Fibroblast of lung (primary cell): Measurements from ENCODE around the gene TUFT1. TPM values are rescaled to one million over a fixed set of nuclear protein-coding genes. Genes with fewer than 3 reads are reported as not detected.

Experiments
- DNase-seq, 2 donors: peaks; one replicate each; pipeline versions ENCODE4 v3.0.0 to v3.0.0-alpha.2; 2010; ENCODE audit warnings: low read depth in 2 of 2
- H2AFZ ChIP-seq: 2 replicates; pipeline ENCODE4 v1.5.1; 2012; ENCODE audit warnings: low read length, control low read depth, inconsistent platforms
- H3K27ac ChIP-seq: 2 replicates; pipeline ENCODE4 v1.5.1; 2011; ENCODE audit warnings: low read length, control low read depth; ENCODE audit not compliant: insufficient read depth
- H3K27me3 ChIP-seq: 2 replicates; pipeline ENCODE4 v1.5.1; 2011; ENCODE audit warnings: mild to moderate bottlenecking, low read length; ENCODE audit not compliant: control insufficient read depth, insufficient read depth
- H3K36me3 ChIP-seq: 2 replicates; pipeline ENCODE4 v1.5.1; 2011; ENCODE audit warnings: low read length; ENCODE audit not compliant: control insufficient read depth, insufficient read depth
- H3K4me1 ChIP-seq: 2 replicates; pipeline ENCODE4 v1.5.1; 2011; ENCODE audit warnings: low read length; ENCODE audit not compliant: control insufficient read depth, insufficient read depth; ENCODE audit errors: extremely low read depth
- H3K4me2 ChIP-seq: 2 replicates; pipeline ENCODE4 v1.5.1; 2011; ENCODE audit warnings: low read length, control low read depth; ENCODE audit not compliant: insufficient read depth; ENCODE audit errors: extremely low read depth
- H3K4me3 ChIP-seq, 4 experiments: fragments of 200-600 bp in 1 of 4; sonication (generic) in 1 of 4; replicated peaks in 1 of 4; 2 replicates each; pipeline ENCODE4 v1.5.1; 2011 to 2016; ENCODE audit warnings: low read length in 4 of 4, low read depth in 3 of 4, mild to moderate bottlenecking in 3 of 4, control low read depth in 2 of 4, inconsistent platforms in 1 of 4, mixed read lengths in 1 of 4; ENCODE audit not compliant: insufficient read depth in 1 of 4; ENCODE audit errors: control extremely low read depth in 1 of 4
- H3K79me2 ChIP-seq: 2 replicates; pipeline ENCODE4 v1.5.1; 2012; ENCODE audit warnings: mild to moderate bottlenecking, low read length, inconsistent platforms; ENCODE audit not compliant: control insufficient read depth, insufficient read depth
- H3K9ac ChIP-seq: 2 replicates; pipeline ENCODE4 v1.5.1; 2011; ENCODE audit warnings: mild to moderate bottlenecking, low read length, control low read depth; ENCODE audit not compliant: insufficient read depth
- H3K9me3 ChIP-seq: 2 replicates; pipeline ENCODE4 v1.5.1; 2012; ENCODE audit warnings: low read depth, low read length; ENCODE audit not compliant: control insufficient read depth, insufficient read depth
- H4K20me1 ChIP-seq: 2 replicates; pipeline ENCODE4 v1.5.1; 2011; ENCODE audit warnings: low read length; ENCODE audit not compliant: control insufficient read depth, insufficient read depth; ENCODE audit errors: extremely low read depth
- EZH2 ChIP-seq: IDR thresholded peaks from 2 replicates; pipeline ENCODE4 v1.5.1; 2012; ENCODE audit warnings: low read length, control low read depth, mild to moderate bottlenecking; ENCODE audit errors: missing control alignments
- polyA plus RNA-seq, 2 donors: library from polyadenylated mRNA; depleted of rRNA in 1 of 2; stranded (reverse) in 1 of 2; unstranded in 1 of 2; fragments of >200 nt; gene quantifications; 2 replicates each; pipeline ENCODE4 v1.2.1, GENCODE V29; 2011 to 2012; ENCODE audit warnings: missing spikeins in 1 of 2
- total RNA-seq: library from RNA; depleted of rRNA; stranded (reverse); fragments of >200 nt; gene quantifications from 2 replicates; pipeline ENCODE4 v1.2.1, GENCODE V29; 2014
- TF ChIP-seq, protein P1 (sequence below), 2 donors: IDR thresholded peaks in 1 of 2; conservative IDR thresholded peaks in 1 of 2; 1 replicate in 1 of 2; 2 replicates in 1 of 2; pipeline ENCODE4 v1.5.1; 2011 to 2012; ENCODE audit warnings: low read length in 2 of 2, control low read depth in 1 of 2, inconsistent platforms in 1 of 2, low read depth in 1 of 2, mild to moderate bottlenecking in 1 of 2

TUFT1 gene
- total and polyA plus RNA-seq, 2 donors (not counting 1 experiment from before 2014, with no cell fraction given) = 18.2 to 24.7 TPM

- Histone ChIP-seq H3K4me1 (no peaks in the 10 kb centered on the region), H3K9me3 (no peaks in the 10 kb centered on the region), H3K4me3 (no peak overlapping the region), H3K27ac (no peak overlapping the region), H3K4me2 (no peak overlapping the region), H2AFZ (no peak overlapping the region), H3K79me2 (no peaks in the 10 kb centered on the region), H4K20me1 (no peaks in the 10 kb centered on the region), H3K27me3 (no peaks in the 10 kb centered on the region), H3K9ac (no peak overlapping the region), H3K36me3 (no peaks in the 10 kb centered on the region)
- TF ChIP-seq, protein P1, sequence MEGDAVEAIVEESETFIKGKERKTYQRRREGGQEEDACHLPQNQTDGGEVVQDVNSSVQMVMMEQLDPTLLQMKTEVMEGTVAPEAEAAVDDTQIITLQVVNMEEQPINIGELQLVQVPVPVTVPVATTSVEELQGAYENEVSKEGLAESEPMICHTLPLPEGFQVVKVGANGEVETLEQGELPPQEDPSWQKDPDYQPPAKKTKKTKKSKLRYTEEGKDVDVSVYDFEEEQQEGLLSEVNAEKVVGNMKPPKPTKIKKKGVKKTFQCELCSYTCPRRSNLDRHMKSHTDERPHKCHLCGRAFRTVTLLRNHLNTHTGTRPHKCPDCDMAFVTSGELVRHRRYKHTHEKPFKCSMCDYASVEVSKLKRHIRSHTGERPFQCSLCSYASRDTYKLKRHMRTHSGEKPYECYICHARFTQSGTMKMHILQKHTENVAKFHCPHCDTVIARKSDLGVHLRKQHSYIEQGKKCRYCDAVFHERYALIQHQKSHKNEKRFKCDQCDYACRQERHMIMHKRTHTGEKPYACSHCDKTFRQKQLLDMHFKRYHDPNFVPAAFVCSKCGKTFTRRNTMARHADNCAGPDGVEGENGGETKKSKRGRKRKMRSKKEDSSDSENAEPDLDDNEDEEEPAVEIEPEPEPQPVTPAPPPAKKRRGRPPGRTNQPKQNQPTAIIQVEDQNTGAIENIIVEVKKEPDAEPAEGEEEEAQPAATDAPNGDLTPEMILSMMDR (conservative IDR thresholded peaks at IDR 0.05 in 1 of 2, IDR thresholded peaks at IDR 0.05 in 1 of 2; ENCODE audit: low read depth in 1 of 2, low read length in 2 of 2) = no peak
- TF ChIP-seq EZH2 = no peak
- no peak for DNase-seq
These were observed 15.9 kb downstream of the TUFT1 start for GRCh38 chr1:151556052-151556451.

DNA sequence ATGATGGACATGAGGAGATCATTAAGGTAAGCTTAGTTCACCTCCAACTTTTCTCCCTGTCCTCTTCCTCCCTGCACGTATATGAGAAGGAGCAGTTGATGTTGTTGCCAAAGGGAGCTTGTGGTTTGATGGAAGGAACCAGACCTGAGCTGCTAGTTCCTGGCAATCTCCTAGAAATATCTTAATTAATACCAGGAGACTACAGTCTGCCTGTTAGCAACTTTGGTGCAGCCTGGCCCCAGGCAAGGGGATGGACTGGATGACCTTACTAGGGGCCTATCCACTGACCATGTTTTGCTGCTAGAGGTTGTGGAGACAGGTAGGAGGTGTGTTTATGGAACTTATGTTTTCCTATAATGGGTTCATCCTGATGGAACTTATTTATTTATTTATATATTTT is 22.6 kb downstream of the TUFT1 start:
- no peak overlapping the region for H3K27ac ChIP-seq
- H4K20me1 ChIP-seq = no peaks in the 10 kb centered on the region
- no peaks in the 10 kb centered on the region for H3K27me3 ChIP-seq
- no peaks in the 10 kb centered on the region for H3K36me3 ChIP-seq
- no peak overlapping the region for H3K4me3 ChIP-seq
- no peaks in the 10 kb centered on the region for H3K9me3 ChIP-seq
- no peak for DNase-seq
- no peak overlapping the region for H2AFZ ChIP-seq
- TF ChIP-seq, protein P1 (conservative IDR thresholded peaks at IDR 0.05 in 1 of 2, IDR thresholded peaks at IDR 0.05 in 1 of 2; ENCODE audit: low read depth in 1 of 2, low read length in 2 of 2) = no peak
- no peak for TF ChIP-seq EZH2
- no peaks in the 10 kb centered on the region for H3K4me1 ChIP-seq
- H3K4me2 ChIP-seq = no peak overlapping the region
- no peaks in the 10 kb centered on the region for H3K79me2 ChIP-seq
- no peak overlapping the region for H3K9ac ChIP-seq

GRCh38 chr1:151563376-151563775 is 23.3 kb downstream of the TUFT1 start:
- H3K4me1 ChIP-seq = no peaks in the 10 kb centered on the region
- TF ChIP-seq, protein P1 (conservative IDR thresholded peaks at IDR 0.05 in 1 of 2, IDR thresholded peaks at IDR 0.05 in 1 of 2; ENCODE audit: low read depth in 1 of 2, low read length in 2 of 2) = no peak
- no peak for TF ChIP-seq EZH2
- H4K20me1 ChIP-seq = no peaks in the 10 kb centered on the region
- no peak overlapping the region for H3K9ac ChIP-seq
- no peaks in the 10 kb centered on the region for H3K36me3 ChIP-seq
- no peak overlapping the region for H3K27ac ChIP-seq
- H3K4me3 ChIP-seq = no peak overlapping the region
- H3K4me2 ChIP-seq = no peak overlapping the region
- H2AFZ ChIP-seq = no peak overlapping the region
- H3K27me3 ChIP-seq = no peaks in the 10 kb centered on the region
- DNase-seq = no peak
- no peaks in the 10 kb centered on the region for H3K9me3 ChIP-seq
- no peaks in the 10 kb centered on the region for H3K79me2 ChIP-seq
